Vagina (tissue), 2 donors: ENCODE data around the gene ANKRD29.

Experiments used
- CTCF ChIP-seq, 3 experiments: fragments of 450-650 bp in 2 of 3; fragments of 200-600 bp in 1 of 3; sonication (generic) in 1 of 3; IDR thresholded peaks; one replicate each; pipeline ENCODE4 v1.5.1; 2017 to 2019; ENCODE audit warnings: antibody characterized with exemption in 3 of 3, mild to moderate bottlenecking in 2 of 3, moderate library complexity in 2 of 3
- POLR2A ChIP-seq, 2 donors: fragments of 450-650 bp; IDR thresholded peaks; one replicate each; pipeline ENCODE4 v1.6.1; 2017; ENCODE audit warnings: antibody characterized with exemption in 2 of 2, mild to moderate bottlenecking in 2 of 2, moderate library complexity in 2 of 2
- POLR2AphosphoS5 ChIP-seq, 2 donors: sonication (generic); formaldehyde crosslinking; IDR thresholded peaks; one replicate each; pipeline ENCODE4 v1.9.0; 2017; ENCODE audit warnings: antibody characterized with exemption in 2 of 2, mild to moderate bottlenecking in 2 of 2, low read depth in 1 of 2; ENCODE audit not compliant: insufficient read depth in 1 of 2

GRCh38 chr18:23599809-23600208, 62.9 kb downstream of the ANKRD29 start:
- TF ChIP-seq POLR2A (IDR thresholded peaks at IDR 0.05) (no peak), CTCF (IDR thresholded peaks at IDR 0.05) (no peak), POLR2AphosphoS5 (IDR thresholded peaks at IDR 0.05; ENCODE audit: insufficient read depth in 1 of 2, low read depth in 1 of 2) (no peak)
